Daoy (cell line): ENCODE data around the gene TAS2R42. TPM values are rescaled to one million over a fixed set of nuclear protein-coding genes. Genes with fewer than 3 reads are reported as not detected.

Experiments used
- DNase-seq: peaks from one replicate; pipeline ENCODE4 v3.0.0-alpha.2; 2015; ENCODE audit warnings: low read depth
- total RNA-seq: library from RNA; depleted of rRNA; stranded (reverse); fragments of >200 nt; shearing (Covaris generic); gene quantifications from 2 replicates; pipeline ENCODE4 v1.2.3, GENCODE V29; 2014; rRNA removed

Gene TAS2R42, protein sequence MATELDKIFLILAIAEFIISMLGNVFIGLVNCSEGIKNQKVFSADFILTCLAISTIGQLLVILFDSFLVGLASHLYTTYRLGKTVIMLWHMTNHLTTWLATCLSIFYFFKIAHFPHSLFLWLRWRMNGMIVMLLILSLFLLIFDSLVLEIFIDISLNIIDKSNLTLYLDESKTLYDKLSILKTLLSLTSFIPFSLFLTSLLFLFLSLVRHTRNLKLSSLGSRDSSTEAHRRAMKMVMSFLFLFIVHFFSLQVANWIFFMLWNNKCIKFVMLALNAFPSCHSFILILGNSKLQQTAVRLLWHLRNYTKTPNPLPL
- total RNA-seq = not detected in 2 replicates

- no peak for DNase-seq
Observed at GRCh38 chr12:11186837-11187236, at the start of gene TAS2R42. TAS2R42 (minus strand) TSS chr12:11186937; CDS start chr12:11186937, 0 bp downstream.

- DNase-seq = no peak
Observed at GRCh38 chr12:11233532-11233931, 46.8 kb upstream of the TAS2R42 start.

- DNase-seq = peak; percentile 18
Observed at GRCh38 chr12:11228296-11228879, 41.7 kb upstream of the TAS2R42 start.

DNA sequence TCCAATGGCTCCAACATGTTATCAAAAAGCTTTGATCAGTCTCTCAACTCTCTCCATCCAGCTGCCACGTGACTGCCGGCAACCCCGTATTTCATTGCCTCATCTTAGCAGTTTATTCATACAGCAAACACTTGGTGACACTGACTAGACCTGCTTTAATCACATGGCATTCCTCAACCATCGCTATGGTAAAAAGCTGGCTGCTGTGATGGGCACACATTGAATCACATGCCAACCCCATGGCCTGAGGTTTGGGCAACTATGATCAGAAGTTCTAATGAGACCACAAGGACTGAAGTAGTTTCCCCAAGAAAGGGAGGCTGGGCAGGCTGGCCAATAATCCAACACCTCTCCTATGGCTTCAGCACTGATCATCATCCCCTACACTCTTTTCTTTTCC, 40.6 kb upstream of the TAS2R42 start:
- no peak for DNase-seq

GRCh38 chr12:11209113-11209512, 22.4 kb upstream of the TAS2R42 start:
- DNase-seq = no peak

GRCh38 chr12:11204173-11204572, 17.4 kb upstream of the TAS2R42 start:
- DNase-seq = no peak

GRCh38 chr12:11202811-11203210, 16.1 kb upstream of the TAS2R42 start:
- DNase-seq = no peak

- DNase-seq = no peak
Observed at GRCh38 chr12:11183011-11183410, 3.7 kb downstream of the TAS2R42 start.

- DNase-seq = no peak
Observed at GRCh38 chr12:11182529-11182928, 4.2 kb downstream of the TAS2R42 start.

DNA sequence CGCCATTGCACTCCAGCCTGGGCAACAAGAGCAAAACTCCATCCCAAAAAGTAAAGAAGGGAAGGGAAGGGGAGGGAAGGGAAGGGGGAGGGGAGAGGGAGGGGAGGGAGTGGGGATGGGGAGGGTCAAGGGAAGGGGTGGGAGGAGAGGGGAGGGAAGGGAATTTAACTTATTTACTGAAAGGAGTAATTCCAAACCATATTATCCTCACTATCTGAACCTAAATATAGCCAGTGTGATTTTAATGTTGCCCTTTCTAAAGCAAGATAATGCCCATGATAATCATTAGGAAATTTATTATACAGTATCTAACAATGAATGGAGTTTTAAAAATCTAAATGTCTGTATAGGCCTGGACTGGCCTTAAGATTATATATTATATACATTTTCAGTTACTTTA, 8.5 kb downstream of the TAS2R42 start:
- no peak for DNase-seq

DNA sequence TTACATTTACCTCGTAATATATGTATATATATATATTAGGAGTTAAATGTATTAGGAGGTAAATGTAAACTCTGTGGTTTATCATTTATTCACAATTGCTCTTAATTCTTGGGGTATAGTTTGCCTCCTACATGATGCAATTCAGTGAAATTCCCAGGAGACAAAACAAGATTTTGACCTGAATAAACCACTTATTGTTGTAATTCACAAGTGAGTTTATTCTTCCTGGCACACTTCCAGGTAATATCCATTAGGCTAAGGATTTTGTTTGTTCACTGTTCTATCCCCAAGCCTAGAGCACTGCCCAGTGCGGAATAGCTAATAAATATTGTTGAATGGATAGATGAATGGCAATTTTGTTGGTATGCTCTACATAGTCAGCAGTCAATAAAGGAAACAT, 12.7 kb downstream of the TAS2R42 start:
- DNase-seq = no peak

- no peak for DNase-seq
Observed at GRCh38 chr12:11171969-11172675, 14.6 kb downstream of the TAS2R42 start.

GRCh38 chr12:11171145-11171968, 15.4 kb downstream of the TAS2R42 start, which contains the start of gene SMIM10L1:
SMIM10L1 (plus strand) TSS chr12:11171194; CDS start chr12:11171357, 163 bp downstream.
- peak; percentile 90 for DNase-seq

DNA sequence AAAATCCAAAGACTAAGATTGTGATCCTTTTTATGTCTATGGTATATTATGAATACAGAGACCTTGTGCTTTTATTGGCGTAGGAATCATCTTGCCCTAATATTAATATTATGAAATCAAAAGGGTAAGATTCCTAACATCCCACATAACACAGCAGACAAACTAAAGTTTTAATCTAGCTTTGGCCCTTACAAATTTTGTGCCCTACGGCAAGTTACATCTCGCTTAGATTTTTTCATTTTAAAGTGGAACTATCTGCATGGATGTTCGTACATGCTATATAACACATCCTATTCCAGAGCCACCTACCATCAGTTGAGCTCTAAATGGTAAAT, 16.0 kb downstream of the TAS2R42 start:
- DNase-seq = no peak

- no peak for DNase-seq
Observed at GRCh38 chr12:11166300-11166699, 20.4 kb downstream of the TAS2R42 start.

- DNase-seq = no peak
Observed at GRCh38 chr12:11164384-11164783, 22.4 kb downstream of the TAS2R42 start.

GRCh38 chr12:11162502-11162901, 24.2 kb downstream of the TAS2R42 start:
- no peak for DNase-seq

DNA sequence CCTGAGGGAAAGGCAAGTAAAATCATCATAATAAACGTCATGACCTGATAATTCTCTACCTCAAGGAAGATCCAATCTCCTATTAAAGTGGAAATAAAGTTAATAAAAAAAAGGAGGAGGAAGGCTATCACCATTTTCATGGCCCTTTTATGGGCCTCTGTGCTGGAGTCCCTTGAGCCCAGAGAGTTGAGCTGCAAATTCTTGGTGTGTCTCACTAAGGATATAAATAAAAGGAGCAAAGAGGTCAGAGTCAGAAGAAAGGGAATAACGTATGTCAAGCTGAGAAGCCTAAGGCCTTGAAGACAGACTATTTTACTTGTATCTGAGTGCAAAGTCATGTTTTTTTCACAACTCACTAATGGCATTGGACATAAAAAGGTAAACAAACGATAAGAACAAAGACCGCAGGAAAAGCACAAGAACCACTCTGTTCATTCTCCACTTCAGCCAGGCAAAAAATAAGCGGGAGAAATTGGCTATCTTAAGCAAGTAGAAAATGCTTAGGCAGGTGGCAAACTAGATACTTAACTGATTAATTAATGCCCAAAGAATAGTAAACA, 27.8 kb downstream of the TAS2R42 start:
- no peak for DNase-seq

- DNase-seq = no peak
Observed at GRCh38 chr12:11154400-11154925, 32.3 kb downstream of the TAS2R42 start.

DNA sequence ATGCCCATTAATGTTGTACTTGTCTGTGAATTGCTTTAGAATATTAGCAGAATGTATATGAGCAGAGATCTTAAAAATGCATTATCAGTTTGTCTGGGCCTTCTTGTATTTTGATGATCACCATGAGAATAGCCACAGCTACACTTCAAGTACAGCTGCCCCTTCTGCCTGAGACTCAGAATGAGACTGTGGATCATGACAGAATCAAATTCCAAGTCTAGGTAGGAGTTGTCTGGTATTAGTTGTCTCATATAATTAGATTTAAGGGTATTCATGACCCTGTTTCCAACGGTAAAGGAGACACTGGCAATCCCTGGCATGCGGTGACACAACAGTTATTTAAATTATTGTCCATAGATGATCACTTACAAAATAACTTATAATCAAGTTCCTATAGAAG, 34.0 kb downstream of the TAS2R42 start:
- DNase-seq = no peak

GRCh38 chr12:11150832-11151231, 35.9 kb downstream of the TAS2R42 start:
- DNase-seq = no peak
